HG03139 (cell line): ENCODE results near the gene LDLRAP1.
"Not testable (repeated sequence)": the region's sequence is repeated elsewhere in the genome, so short reads cannot be mapped to it uniquely, and the experiment has no call there.

Source experiments
- ATAC-seq: cut with Tn5 transposase; IDR thresholded peaks from one replicate; pipeline ENCODE4 v1.9.1; 2021; ENCODE audit not compliant: unreplicated experiment

The LDLRAP1 gene

GRCh38 chr1:25603779-25604538, 60.6 kb downstream of the LDLRAP1 start:
- not testable (repeated sequence) for ATAC-seq

- no peak for ATAC-seq
Measured at GRCh38 chr1:25607123-25607522, 63.7 kb downstream of the LDLRAP1 start.

- no peak for ATAC-seq
Measured at GRCh38 chr1:25608488-25609178, 65.2 kb downstream of the LDLRAP1 start.

GRCh38 chr1:25609921-25610320, 66.5 kb downstream of the LDLRAP1 start:
- no peak for ATAC-seq

- ATAC-seq: no peak
Measured at GRCh38 chr1:25610822-25611630, 67.6 kb downstream of the LDLRAP1 start.

- ATAC-seq: no peak
Measured at GRCh38 chr1:25611843-25612242, 68.4 kb downstream of the LDLRAP1 start.

GRCh38 chr1:25612421-25612820, 69.0 kb downstream of the LDLRAP1 start:
- no peak for ATAC-seq

GRCh38 chr1:25613091-25613490, 69.7 kb downstream of the LDLRAP1 start:
- no peak for ATAC-seq

GRCh38 chr1:25614501-25615171, 71.2 kb downstream of the LDLRAP1 start:
- no peak for ATAC-seq

- no peak for ATAC-seq
Measured at GRCh38 chr1:25615172-25615541, 71.8 kb downstream of the LDLRAP1 start.

- no peak for ATAC-seq
Measured at GRCh38 chr1:25615563-25616094, 72.2 kb downstream of the LDLRAP1 start.

GRCh38 chr1:25616095-25616986, 72.9 kb downstream of the LDLRAP1 start, which contains the start of gene MAN1C1:
Gene MAN1C1 (plus strand): TSS chr1:25616791. CDS start chr1:25617798, 1,007 bp downstream.
- peak; percentile 53 for ATAC-seq

GRCh38 chr1:25616987-25617624, 73.7 kb downstream of the LDLRAP1 start:
- ATAC-seq: no peak

- ATAC-seq: no peak
Measured at GRCh38 chr1:25617625-25618432, 74.4 kb downstream of the LDLRAP1 start.

- ATAC-seq: no peak
Measured at GRCh38 chr1:25618433-25618808, 75.0 kb downstream of the LDLRAP1 start.
